ENCODE data around the gene PTP4A1.

DNA sequence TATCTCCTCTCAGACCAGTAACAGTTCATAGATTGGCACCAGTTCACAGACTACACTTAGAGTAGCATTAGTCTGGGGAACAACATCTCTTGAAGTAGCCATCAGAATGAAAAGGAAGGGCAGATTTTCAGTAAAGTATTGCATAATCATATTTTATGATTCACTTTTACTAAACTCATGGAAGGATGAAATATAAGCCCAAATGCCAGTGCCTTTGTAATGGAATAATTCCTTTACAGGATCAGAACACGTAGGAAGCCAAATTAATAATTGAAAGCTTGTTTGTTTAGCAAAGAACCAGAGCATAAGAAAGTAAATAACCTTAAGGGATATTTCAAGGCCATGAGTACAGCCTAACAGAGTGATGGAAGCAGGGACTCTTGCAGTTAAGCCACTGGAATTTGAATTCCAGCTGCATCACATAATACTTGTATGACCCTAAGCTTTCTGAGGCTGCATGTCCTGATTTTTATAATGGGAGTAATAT, 11.4 kb upstream of the PTP4A1 start:
- TF ChIP-seq GATA3 (IDR thresholded peaks at IDR 0.05; ENCODE audit: low read depth, low read length) (no peak), GATA2 (IDR thresholded peaks at IDR 0.05; ENCODE audit: low read depth, low read length) (no peak)

Data from SH-SY5Y (cell line).